Astrocyte of the hippocampus (primary cell): ENCODE measurements around the gene CYTH3.

ENCODE experiments used
- DNase-seq: peaks from one replicate; pipeline ENCODE4 v3.0.0; 2011; ENCODE audit warnings: low read depth, low spot score

The CYTH3 gene

DNA sequence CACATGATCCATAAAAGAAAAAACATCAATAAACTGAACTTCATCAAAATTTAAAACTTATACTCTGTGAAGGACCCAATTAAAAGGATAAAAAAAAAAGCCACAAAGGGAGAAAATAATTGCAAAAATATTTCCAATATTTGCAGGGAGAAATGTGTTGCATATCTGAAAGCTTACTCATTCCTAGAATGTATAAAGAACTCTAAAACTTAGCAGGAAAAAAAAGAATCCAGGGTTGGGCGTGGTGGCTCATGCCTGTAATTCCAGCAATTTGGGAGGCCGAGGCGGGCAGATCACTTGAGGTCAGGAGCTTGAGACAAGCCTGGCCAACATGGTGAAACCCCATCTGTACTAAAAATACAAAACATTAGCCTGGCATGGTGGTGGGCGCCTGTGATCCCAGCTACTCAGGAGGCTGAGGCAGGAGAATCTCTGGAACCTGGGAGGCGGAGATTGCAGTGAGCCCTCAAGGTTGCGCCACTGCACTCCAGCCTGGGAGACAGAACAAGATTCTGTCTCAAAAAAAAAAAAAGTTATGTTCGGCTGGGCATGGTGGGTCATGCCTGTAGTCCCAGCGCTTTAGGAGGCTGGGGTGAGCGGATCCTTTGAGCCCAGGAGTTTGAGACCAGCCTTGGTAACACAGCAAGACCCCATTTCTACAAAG lies 11.1 kb upstream of the CYTH3 start:
- DNase-seq, result peak; percentile 76

DNA sequence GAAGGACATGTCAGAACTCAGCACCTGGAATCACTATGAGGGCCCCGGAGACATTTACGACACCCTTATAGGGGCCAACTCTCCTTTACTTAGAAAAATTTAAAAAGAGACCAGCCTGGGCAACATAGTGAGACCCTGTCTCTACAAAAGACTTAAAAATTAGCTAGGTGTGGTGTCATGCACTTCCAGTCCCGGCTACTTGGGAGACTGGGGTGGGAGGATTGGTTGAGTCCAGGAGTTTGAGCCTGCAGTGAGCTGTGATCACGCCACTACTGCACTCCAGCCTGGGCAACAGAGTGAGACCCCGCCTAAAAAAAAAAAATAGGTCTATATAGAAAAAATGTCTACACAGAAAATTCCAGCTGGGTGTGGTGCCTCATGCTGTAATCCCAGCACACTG lies 7.5 kb upstream of the CYTH3 start:
- no peak for DNase-seq

DNA sequence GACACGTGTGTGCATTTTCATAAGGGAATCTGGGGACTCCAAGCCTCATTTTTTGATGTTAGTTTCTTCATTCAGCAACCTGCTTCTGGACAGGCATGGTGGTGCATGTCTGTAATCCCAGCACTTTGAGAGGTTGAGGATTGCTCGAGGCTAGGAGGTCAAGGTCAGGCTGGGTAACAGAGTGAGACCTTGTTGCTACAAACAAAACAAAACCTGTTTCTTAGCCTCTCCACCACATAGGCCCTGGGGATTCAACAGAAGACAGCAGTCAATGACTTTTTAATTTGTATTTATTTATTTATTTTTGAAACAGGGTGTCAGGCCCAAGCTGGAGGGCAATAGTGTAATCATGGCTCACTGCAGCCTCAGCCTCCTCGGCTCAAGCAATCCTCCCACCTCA lies 6.9 kb upstream of the CYTH3 start:
- DNase-seq, result no peak

DNA sequence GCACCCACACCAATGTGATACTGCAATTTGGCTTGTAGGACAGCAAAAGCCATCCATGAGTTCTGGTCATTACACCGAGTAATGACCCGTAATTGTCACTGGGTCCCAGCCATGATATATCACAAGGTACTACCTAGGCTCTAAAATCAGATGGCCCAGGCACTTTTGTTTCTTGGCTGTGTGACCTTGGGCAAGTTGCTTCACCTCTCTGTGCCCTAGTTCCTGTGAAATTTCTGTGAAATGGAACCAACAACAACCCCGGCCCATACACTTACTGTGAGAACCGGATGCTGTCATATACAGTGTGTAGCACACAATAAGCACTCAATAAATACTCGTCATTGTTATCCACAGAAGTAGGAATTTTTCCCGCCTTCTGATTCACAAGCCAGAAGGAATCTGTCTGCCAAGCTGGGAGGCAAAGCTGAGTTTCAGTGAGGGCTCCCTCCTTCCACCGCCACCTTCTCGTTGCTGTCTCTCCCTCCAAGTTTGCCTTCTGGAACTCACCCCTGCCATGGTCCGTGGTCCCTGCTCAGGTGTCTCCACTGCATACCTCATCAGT lies 6.4 kb upstream of the CYTH3 start:
- peak; percentile 51 for DNase-seq

DNA sequence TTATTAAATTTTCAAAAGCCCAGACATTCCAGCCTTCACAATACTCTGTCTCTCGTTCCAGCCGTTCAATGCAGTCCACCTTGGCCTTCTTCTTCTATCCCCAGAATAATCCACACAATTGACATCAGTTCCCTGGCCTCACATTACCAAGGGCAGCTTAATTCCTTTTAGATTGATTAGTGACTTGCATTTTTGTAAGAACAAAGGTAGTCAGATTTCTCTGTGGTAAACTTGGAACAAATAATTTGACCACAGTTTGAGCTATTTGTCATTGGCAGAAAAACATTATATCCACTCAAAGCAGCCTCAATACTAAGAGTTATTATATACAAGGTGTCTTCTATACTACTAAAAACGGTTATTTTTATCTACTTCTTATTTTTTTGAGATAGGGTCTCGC lies 5.1 kb upstream of the CYTH3 start:
- DNase-seq, result no peak

DNA sequence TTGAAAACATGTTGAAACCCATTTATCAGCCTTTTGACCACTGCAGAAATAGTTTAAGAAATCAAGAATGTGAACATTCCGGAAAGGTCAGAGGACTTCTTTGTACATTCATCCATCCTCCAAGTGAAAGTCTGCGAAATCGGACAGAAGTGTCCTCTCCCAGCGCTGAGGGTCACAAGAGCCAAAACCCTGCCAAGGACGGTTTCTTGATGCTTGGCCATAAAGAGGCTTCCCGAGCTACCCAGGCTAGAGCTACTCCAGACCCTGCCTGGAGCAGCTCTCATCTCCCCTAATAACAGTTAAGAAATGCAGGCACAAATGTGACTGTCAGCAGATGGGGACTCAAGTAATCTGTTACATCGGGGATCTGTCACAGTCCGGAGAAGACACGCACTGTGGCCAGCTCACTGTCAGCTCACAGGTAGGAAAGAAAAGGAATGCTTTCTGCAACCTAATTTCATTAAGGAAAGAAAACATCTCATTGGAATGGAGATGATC lies 4.5 kb upstream of the CYTH3 start:
- DNase-seq, result no peak

DNA sequence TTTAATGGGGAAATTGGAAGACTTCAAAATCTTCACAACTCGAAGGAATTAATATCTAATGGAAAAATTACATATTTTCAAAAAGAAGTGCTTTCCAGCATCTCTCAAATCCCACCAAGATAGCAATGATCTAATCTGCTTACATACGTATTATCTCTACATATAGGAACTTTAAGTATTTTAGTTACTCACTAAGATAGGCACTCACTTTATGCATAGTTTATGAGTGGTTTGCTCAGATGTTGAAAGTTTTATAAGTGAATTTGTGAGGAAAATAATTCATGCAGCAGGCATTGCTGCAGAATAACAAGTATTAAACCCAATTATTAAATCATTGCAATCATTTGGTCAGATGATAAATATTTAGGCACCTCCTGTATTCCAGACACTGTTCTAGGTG lies 2.3 kb upstream of the CYTH3 start:
- no peak for DNase-seq

DNA sequence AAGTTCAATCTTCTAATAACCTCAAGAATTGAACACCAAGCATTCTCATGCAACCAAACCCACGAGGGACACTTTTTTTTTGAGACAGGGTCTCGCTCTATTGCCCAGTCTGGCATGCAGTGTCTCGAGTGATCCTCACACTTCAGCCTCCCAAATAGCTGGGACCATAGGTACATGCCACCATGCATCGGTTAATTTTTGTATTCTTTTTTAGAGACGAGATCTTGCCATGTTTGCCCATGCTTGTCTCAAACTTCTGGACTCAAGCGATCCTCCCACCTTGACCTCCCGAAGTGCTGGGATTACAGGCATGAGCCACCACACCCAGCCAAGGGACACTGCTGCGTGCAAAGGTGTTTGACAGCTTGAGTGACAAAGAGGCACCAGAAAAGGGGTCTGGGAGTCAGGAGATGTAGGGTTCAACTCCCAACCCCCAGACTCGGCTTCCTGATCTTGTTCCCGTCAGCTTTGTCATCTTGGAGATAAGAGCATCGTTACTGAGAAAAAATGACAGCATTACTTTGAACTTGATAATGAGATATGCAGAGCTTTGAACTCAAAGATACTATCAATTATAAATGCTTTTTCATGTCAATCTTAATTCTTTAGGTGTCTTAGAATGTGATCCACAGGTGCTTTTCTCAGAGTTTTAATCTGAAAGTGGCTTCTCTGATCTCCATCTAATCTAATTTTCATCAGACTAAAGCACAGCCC lies 1.6 kb upstream of the CYTH3 start:
- no peak for DNase-seq

DNA sequence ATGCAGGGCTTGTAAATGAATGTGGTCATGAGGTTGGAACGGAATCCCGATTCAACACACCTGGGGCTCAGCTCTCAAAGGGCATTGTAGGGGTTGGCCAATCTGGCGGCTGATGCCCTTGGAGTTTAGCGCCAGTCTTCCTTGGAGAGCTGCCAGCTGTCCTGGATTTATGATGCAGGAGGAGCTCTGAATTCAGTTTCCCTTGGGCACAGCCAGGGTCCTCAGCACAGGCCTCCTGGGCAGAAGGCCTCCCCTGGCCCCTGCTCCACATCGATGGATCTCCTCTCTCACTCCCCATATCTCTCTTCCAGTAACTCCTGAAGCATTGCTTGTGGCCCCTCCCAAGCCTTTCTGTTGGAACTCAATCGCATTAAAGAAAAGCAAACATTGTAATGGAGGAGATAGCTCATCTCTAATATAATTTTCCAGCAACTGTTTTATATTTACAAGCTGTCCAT lies 985 bp upstream of the CYTH3 start:
- DNase-seq, result no peak

DNA sequence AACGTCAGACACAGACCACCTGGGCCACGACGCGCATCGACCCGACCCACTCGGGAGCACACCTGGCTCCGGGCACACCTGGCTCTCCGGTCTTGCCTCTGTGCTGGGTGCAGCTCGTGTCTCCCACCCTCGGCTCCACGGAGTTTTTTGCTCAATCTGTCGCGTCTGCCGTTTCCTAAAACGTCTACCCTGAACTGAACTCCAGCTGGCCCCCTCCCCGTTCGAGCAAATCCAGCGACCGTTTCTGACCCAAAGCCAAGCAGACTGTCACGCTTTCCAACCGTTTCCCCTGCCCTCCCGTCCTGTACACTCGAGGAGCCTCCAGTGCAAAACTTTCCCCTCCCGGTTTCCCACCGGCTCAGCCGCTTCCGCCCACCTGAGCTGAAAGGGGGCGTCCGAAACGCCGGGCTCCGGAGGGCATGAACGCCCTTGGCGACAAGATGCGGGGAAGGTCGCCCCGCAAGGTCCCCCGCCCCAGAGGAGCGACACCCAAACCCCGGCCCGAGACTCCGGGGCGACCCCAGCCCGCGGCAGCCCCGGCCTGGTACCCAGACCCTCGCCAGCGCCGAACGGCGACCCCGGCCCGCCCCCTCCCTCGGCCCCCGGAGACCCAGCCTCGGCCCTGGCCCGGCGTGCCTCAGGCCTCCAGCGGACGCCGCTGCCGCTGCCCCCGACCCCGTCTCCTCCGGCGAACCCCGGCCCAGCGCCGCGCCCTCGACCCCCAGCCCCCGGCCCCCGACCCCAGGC lies 557 bp downstream of the CYTH3 start:
- DNase-seq, result no peak

DNA sequence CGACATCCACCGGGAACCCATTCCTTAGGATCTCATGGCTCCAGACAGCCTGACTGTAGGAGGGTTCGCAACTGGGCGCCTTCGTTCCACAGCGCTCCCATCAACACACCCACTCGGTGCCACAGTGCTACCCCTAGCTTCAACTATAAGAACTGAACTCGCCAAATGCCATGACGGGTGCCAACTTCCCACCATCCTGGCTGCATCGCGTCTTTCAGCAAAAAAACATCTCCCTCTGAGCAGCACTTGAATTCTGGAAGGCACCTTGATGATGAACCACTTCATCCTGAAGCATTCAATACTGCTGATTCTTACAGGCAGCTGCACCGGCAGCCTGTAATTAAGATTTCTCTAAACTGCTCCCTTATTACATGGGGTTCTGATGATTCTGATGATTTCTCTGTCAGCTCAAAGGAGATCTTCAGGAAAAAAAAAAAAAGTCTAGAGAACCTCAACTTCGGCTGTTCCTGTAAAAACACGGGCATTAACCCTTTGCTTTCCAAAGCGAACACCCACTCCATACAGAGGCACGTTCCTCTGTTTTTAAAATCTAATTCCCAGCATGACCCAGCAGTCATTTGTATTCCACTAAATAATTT lies 1.3 kb downstream of the CYTH3 start:
- peak; percentile 74 for DNase-seq

DNA sequence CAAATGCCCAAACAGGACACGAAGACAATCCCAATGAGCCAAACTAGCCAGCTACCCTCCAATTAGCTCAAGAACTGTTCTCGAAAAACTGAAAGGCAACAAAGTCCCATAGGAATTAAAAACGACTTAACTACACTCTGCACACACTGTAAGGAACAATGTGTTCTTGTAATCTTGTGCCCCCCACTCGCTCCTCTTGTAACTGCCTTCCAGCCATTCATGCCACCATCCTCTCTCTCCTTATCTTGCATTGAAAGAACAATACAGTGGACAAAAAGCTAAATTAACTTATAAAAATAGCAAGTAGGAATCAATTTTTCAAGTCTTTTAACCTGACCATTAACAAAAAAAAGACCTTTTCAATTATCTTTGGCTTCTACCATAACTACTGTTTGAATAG lies 2.9 kb downstream of the CYTH3 start:
- no peak for DNase-seq

DNA sequence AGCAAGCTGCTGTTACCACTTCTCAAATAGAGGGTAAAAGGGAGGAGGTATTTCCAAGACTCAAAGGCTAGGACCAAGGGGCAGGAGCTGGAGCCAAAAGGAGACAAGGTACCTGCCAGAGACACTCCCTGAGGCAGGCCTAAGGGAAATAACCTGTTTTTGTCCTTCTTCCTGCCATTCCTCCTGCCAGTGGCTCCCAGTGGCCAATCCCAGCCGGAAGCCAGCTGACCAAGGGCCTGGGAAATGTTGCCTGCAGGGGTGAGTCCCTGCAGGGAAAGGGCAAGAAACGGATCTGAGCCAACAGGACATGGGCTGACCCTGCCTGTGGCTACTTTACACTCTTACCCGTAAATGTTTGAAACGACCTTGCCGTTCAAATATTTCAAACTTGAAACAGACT lies 3.5 kb downstream of the CYTH3 start:
- no peak for DNase-seq

DNA sequence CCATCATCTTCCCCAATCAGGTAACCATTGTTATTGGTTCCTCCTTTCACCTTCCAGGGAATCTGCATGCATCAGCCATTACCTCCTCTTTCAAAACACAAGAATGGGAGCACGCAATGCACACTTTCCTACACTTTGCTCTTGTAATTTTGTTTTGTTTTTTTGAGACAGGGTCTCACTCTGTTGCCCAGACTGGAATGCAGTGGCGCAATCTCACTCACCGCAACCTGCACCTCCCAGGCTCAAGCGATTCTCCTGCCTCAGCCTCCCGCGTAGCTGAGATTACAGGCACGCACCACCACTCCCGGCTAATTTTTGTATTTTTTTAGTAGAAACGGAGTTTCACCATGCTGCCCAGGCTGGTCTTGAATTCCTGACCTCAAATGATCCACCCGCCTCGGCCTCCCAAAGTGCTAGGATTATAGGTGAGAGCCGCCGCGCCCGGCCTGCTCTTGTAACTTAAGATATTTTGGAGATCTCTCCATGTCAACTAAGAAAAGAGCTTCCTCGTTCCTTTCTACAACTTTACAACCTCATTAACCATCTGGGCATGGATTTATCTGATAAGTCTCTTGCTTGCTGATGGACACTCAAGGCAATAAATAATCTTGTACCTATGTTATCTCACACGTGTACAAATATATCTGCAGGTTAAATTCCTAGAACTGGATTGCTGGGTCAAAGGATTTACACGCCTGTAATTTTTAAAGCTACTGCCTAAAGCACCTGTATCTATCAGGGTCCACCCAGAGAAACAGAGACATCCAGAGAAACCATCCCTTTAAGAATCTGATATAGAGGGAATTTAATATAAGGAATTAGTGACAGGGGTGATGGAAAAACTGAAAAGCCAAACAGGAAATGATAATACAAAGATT lies 4.2 kb downstream of the CYTH3 start:
- DNase-seq, result no peak

DNA sequence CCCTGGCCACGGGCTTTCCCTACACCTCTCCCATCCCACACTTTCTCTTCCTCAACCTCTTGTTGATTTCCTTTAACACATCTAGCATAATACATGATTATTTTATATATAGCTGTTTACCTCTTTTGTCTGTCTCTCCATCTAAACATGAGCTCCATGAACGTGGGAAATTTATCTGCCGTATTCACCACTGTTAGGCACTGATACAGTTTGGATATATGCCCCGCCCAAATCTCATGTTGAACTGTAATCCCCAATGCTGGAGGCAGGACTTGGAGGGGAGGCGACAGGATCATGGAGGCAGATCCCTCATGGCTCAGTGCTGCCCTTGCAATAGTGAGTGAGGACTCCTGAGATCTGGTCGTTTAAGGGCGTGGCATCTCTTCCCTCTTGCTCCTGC lies 5.7 kb downstream of the CYTH3 start:
- DNase-seq, result no peak

DNA sequence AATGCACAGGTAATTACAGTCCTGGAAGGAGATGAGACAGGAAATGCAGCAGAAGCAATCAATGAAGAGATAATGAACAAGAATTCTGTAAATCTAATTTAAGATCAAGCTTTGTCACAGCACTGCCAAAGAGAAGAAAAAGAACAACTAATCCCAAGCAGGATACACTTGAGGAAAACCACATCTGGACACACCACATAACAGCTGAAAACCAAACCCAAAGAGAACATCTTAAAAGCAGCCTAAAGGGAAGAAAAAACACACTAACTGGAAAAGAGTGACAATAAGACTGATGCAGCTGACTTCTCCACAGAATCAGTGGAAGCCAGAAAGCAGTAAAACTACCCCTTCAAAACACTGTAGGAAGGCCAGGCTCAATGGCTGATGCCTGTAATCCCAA lies 10.2 kb downstream of the CYTH3 start:
- no peak for DNase-seq

DNA sequence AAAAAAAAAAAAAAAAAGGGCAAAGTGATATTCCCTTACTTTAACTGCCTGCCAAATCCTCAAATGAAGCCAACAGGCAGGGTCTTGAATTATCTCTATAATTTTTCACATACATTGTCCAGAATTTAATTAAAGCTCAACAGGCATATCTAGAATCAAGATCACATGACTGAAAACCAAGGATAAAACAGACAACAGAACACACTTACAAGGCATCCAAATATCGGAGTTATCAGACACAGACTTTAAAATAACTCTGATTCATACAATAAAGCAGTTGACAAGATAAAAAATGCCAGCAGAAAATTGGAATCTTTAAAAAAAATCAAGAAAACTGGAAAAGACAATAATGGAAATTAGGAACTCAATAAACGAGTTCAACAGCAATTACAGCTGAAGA lies 10.7 kb downstream of the CYTH3 start:
- no peak for DNase-seq

DNA sequence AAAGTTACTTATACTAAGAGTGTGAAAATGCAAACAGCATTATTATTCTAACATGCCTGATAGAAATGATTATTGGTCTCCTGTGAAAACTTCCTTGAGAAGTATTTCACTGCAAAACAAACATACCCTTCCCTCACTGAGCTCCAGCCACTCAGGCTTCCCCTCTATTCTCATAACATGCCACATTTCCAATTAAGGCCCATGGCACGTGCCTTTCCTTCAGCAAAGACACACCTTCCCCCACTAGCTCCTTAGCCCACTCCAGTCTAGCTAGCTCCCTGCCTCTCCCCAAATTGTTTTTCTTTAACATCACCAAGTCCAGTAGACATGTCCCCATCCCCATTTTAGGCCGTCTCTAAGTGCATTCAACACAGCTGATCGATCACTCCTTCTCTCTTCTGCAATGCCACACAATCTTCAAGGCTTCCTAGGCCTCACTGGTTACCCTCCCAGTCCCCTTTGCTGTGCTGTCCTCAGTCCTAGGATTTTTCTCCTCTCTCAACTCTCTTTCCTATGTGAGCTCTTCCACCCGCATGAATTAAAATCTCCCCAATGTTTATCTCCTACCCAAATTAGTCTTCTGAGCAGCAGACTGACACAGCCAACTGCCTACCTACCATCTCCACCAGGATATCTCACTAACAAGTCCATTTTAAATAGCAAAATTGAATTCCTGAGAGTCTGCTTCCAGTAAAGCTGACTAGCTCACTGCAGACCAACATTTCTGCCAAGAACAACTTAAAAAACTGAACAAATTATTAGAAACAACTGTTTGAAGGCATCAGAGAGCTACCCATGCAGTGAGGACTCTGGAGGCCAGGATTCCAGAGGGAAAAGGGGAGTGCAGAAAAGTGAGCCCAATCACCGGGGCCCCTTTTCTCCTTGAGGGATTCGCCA lies 11.9 kb downstream of the CYTH3 start:
- peak; percentile 63 for DNase-seq

DNA sequence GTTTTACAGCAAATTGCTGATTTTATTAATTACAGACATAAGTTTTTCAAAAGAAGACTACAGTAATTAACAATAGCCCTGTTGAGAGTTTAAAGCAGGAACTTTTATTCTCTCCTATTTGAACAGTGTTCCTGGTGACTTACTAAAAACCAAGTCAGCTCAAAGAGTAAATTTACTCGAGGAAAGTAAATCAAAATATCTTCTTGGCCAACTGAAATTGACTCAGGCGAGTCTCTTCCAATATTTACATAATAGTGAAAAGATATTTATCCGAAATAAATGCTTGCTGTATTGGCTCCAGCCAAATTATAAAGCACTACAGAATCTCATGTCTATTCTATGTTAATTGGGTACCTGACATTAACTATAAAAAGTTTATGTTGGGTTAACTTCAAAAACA lies 13.2 kb downstream of the CYTH3 start:
- DNase-seq, result no peak
